Glutamatergic neuron (in vitro differentiated cells): ENCODE measurements around the gene SNX9. TPM values are rescaled to one million over a fixed set of nuclear protein-coding genes. Genes with fewer than 3 reads are reported as not detected.
A peak's percentile ranks its signal among the peaks of the same experiment; 100 is the strongest.

Source experiments
- DNase-seq: peaks from one replicate; pipeline ENCODE4 v3.0.0; 2022
- H3K27ac Mint-ChIP-seq: one replicate; pipeline ENCODE4 v1.8.0; 2020; ENCODE audit warnings: mild to moderate bottlenecking, mixed read lengths, inconsistent platforms; ENCODE audit not compliant: unreplicated experiment
- H3K27me3 Mint-ChIP-seq: one replicate; pipeline ENCODE4 v1.8.0; 2020; ENCODE audit warnings: mild to moderate bottlenecking, moderate library complexity, mixed read lengths, inconsistent platforms; ENCODE audit not compliant: unreplicated experiment
- H3K36me3 Mint-ChIP-seq: one replicate; pipeline ENCODE4 v1.8.0; 2020; ENCODE audit warnings: mild to moderate bottlenecking, mixed read lengths, inconsistent platforms; ENCODE audit not compliant: unreplicated experiment
- H3K4me1 Mint-ChIP-seq: one replicate; pipeline ENCODE4 v1.8.0; 2020; ENCODE audit warnings: mild to moderate bottlenecking, low read depth, mixed read lengths, inconsistent platforms; ENCODE audit not compliant: unreplicated experiment
- H3K4me3 Mint-ChIP-seq: one replicate; pipeline ENCODE4 v1.8.0; 2020; ENCODE audit warnings: mild to moderate bottlenecking, mixed read lengths, inconsistent platforms; ENCODE audit not compliant: unreplicated experiment
- H3K9me3 Mint-ChIP-seq: one replicate; pipeline ENCODE4 v1.8.0; 2020; ENCODE audit warnings: mild to moderate bottlenecking, moderate library complexity, mixed read lengths, inconsistent platforms; ENCODE audit not compliant: unreplicated experiment
- CTCF ChIP-seq: fragments of 200-600 bp; sonication (generic); IDR thresholded peaks from one replicate; pipeline ENCODE4 v1.5.0; 2021; ENCODE audit not compliant: partially characterized antibody, unreplicated experiment
- total RNA-seq: library from RNA; stranded (reverse); fragmentation: NEBNext Ultra II Directional; extraction: Animal tissue kit (Norgen Biotek cat#: 25700); gene quantifications from one replicate; pipeline ENCODE4 v1.2.1, GENCODE V29; 2021; ENCODE audit not compliant: unreplicated experiment

SNX9 gene
- total RNA-seq, 1 donor from 2014 or later, result 45.7 TPM

GRCh38 chr6:157994125-157994795 lies 171.2 kb downstream of the SNX9 start:
- Mint-ChIP-seq H3K27me3 (peaks cover 12% of the 10 kb centered on the region), H3K4me3 (peak overlapping the region; percentile 44), H3K36me3 (no peaks in the 10 kb centered on the region), H3K9me3 (peaks cover 19% of the 10 kb centered on the region), H3K4me1 (peaks cover 45% of the 10 kb centered on the region), H3K27ac (peak overlapping the region; percentile 89)
- no peak for TF ChIP-seq CTCF
- DNase-seq, result no peak

Other genes with a start within 250 kb of the SNX9 start
- 2.4 TPM for gene SYNJ2, start 158.6 kb downstream of the SNX9 start, total RNA-seq